Measurements from ENCODE around the gene PLXNA1.

GRCh38 chr3:126939338-126939718, 43.6 kb upstream of the PLXNA1 start:
- TF ChIP-seq EZH2 (IDR thresholded peaks at IDR 0.05; ENCODE audit: borderline replicate concordance) (no peak), CTCF (IDR thresholded peaks at IDR 0.05; ENCODE audit: poor library complexity) (no peak), EZH2phosphoT487 (IDR thresholded peaks at IDR 0.05; ENCODE audit: low read depth, severe bottlenecking, unreplicated experiment) (no peak)
